IMR-90 (cell line): ENCODE measurements around the gene HDAC7. TPM values are rescaled to one million over a fixed set of nuclear protein-coding genes. Genes with fewer than 3 reads are reported as not detected.

Experiments
- ATAC-seq: fragments of 200-7000 bp; cut with Tn5 transposase; 2 replicates; pipeline ENCODE4 v1.9.1; 2020; ENCODE audit warnings: low read depth, mild to moderate bottlenecking, moderate library complexity
- BruUV-seq: library from RNA; stranded (reverse); fragments of 400-500 nt; replicated peaks from 2 replicates; lab custom pipeline; 2021; lab: Mats Ljungman, UMichigan
- CTCF ChIA-PET: fragments of 300-600 bp; formaldehyde crosslinking; extraction: SDS; loops from one replicate; lab custom pipeline; 2021; ENCODE audit warnings: antibody characterized with exemption; lab: Yijun Ruan, JAX
- POLR2A ChIA-PET: fragments of 300-600 bp; sonication (Branson Sonifier 250); formaldehyde crosslinking; loops from one replicate; lab custom pipeline; 2022; ENCODE audit warnings: antibody characterized with exemption; ENCODE audit not compliant: unreplicated experiment; lab: Charles Lee
- DNase-seq: peaks from one replicate; pipeline ENCODE4 v3.0.0; 2013
- H2AFZ ChIP-seq: replicated peaks from 2 replicates; pipeline ENCODE3; 2013; ENCODE audit warnings: low read length, mild to moderate bottlenecking; ENCODE audit not compliant: poor library complexity
- H2AK5ac ChIP-seq: 2 replicates; pipeline ENCODE4 v1.6.1; 2013; ENCODE audit warnings: low read depth, low read length, inconsistent platforms
- H2AK9ac ChIP-seq: replicated peaks from 2 replicates; pipeline ENCODE3; 2013; ENCODE audit warnings: mild to moderate bottlenecking, low read depth, low read length, moderate library complexity; ENCODE audit not compliant: poor library complexity
- H2BK120ac ChIP-seq: 2 replicates; pipeline ENCODE4 v1.6.1; 2013; ENCODE audit warnings: low read depth, low read length, inconsistent platforms
- H2BK15ac ChIP-seq: 3 replicates; pipeline ENCODE4 v1.6.1; 2013; ENCODE audit warnings: low read depth, low read length, inconsistent platforms
- H2BK20ac ChIP-seq: 2 replicates; pipeline ENCODE4 v1.6.1; 2013; ENCODE audit warnings: low read depth, mild to moderate bottlenecking, inconsistent platforms, low read length, moderate library complexity
- H2BK5ac ChIP-seq: 2 replicates; pipeline ENCODE4 v1.6.1; 2013; ENCODE audit warnings: mild to moderate bottlenecking, low read depth, low read length, inconsistent platforms; ENCODE audit not compliant: poor library complexity, severe bottlenecking
- H3K14ac ChIP-seq: replicated peaks from 2 replicates; pipeline ENCODE4 v1.6.1; 2013; ENCODE audit warnings: low read depth, low read length, inconsistent platforms
- H3K18ac ChIP-seq: 2 replicates; pipeline ENCODE4 v1.6.1; 2013; ENCODE audit warnings: low read depth, low read length, control low read depth
- H3K23ac ChIP-seq: 2 replicates; pipeline ENCODE4 v1.6.1; 2013; ENCODE audit warnings: low read depth, low read length, inconsistent platforms
- H3K27ac ChIP-seq: 2 replicates; pipeline ENCODE4 v1.5.1; 2013; ENCODE audit warnings: mild to moderate bottlenecking, control low read depth, low read length; ENCODE audit not compliant: insufficient read depth
- H3K27me3 ChIP-seq: 2 replicates; pipeline ENCODE4 v1.6.1; 2013; ENCODE audit warnings: low read length; ENCODE audit not compliant: control insufficient read depth, insufficient read depth
- H3K36me3 ChIP-seq: 2 replicates; pipeline ENCODE4 v1.6.1; 2013; ENCODE audit warnings: low read length, mixed read lengths; ENCODE audit not compliant: control insufficient read depth, insufficient read depth
- H3K4ac ChIP-seq: 2 replicates; pipeline ENCODE4 v1.6.1; 2013; ENCODE audit warnings: low read depth, low read length, inconsistent platforms
- H3K4me1 ChIP-seq: 2 replicates; pipeline ENCODE4 v1.6.1; 2013; ENCODE audit warnings: low read length, mixed read lengths; ENCODE audit not compliant: control insufficient read depth, insufficient read depth
- H3K4me2 ChIP-seq: 2 replicates; pipeline ENCODE4 v1.6.1; 2013; ENCODE audit warnings: low read depth, mild to moderate bottlenecking, control low read depth, low read length, moderate library complexity
- H3K4me3 ChIP-seq: 2 replicates; pipeline ENCODE4 v1.5.1; 2013; ENCODE audit warnings: low read depth, mild to moderate bottlenecking, control low read depth, low read length, moderate library complexity; ENCODE audit not compliant: insufficient read depth
- H3K56ac ChIP-seq: 2 replicates; pipeline ENCODE4 v1.6.1; 2013; ENCODE audit warnings: low read length, inconsistent platforms; ENCODE audit not compliant: insufficient read depth; ENCODE audit errors: extremely low read depth
- H3K79me1 ChIP-seq, 2 experiments: 2 replicates each; pipeline ENCODE4 v1.6.1; 2013; ENCODE audit warnings: low read length in 2 of 2, inconsistent platforms in 1 of 2, low read depth in 1 of 2
- H3K9ac ChIP-seq: 2 replicates; pipeline ENCODE4 v1.6.1; 2013; ENCODE audit warnings: low read depth, low read length, control low read depth
- H3K9me1 ChIP-seq: 2 replicates; pipeline ENCODE4 v1.6.1; 2013; ENCODE audit warnings: low read length, inconsistent platforms; ENCODE audit not compliant: insufficient read depth
- H3K9me3 ChIP-seq: 2 replicates; pipeline ENCODE4 v1.6.1; 2013; ENCODE audit warnings: low read length; ENCODE audit not compliant: control insufficient read depth, insufficient read depth
- H4K20me1 ChIP-seq: 2 replicates; pipeline ENCODE4 v1.6.1; 2013; ENCODE audit warnings: low read length, inconsistent platforms; ENCODE audit not compliant: insufficient read depth
- H4K5ac ChIP-seq: 2 replicates; pipeline ENCODE4 v1.6.1; 2013; ENCODE audit warnings: mild to moderate bottlenecking, low read depth, low read length, control low read depth
- H4K8ac ChIP-seq, 2 experiments: 2 replicates each; pipeline ENCODE4 v1.6.1; 2013; ENCODE audit warnings: low read depth in 2 of 2, low read length in 2 of 2, control low read depth in 1 of 2, inconsistent platforms in 1 of 2
- H4K91ac ChIP-seq: 2 replicates; pipeline ENCODE4 v1.6.1; 2013; ENCODE audit warnings: low read depth, low read length, inconsistent platforms; ENCODE audit not compliant: insufficient read depth
- BHLHE40 ChIP-seq: fragments of 150-350 bp; IDR thresholded peaks from 2 replicates; pipeline ENCODE4 v1.6.1; 2016; ENCODE audit warnings: mild to moderate bottlenecking, low read depth, low read length
- CHD1 ChIP-seq: IDR thresholded peaks from 2 replicates; pipeline ENCODE4 v1.6.1; 2012; ENCODE audit warnings: low read depth, low read length, improper control_type of control experiment
- FOS ChIP-seq: fragments of 150-350 bp; IDR thresholded peaks from 2 replicates; pipeline ENCODE4 v1.6.1; 2016; ENCODE audit warnings: low read depth, low read length
- MAFK ChIP-seq: IDR thresholded peaks from 2 replicates; pipeline ENCODE4 v1.6.1; 2012; ENCODE audit warnings: low read depth, low read length, improper control_type of control experiment
- MAZ ChIP-seq: IDR thresholded peaks from 2 replicates; pipeline ENCODE4 v1.6.1; 2012; ENCODE audit warnings: low read depth, mild to moderate bottlenecking, low read length, improper control_type of control experiment, moderate library complexity, borderline replicate concordance
- MXI1 ChIP-seq: IDR thresholded peaks from 2 replicates; pipeline ENCODE4 v1.6.1; 2012; ENCODE audit warnings: low read depth, mild to moderate bottlenecking, low read length, moderate library complexity, borderline replicate concordance
- NFE2L2 ChIP-seq: fragments of 150-350 bp; IDR thresholded peaks from 2 replicates; pipeline ENCODE4 v1.6.1; 2016; ENCODE audit warnings: low read depth, mild to moderate bottlenecking, low read length
- POLR2A ChIP-seq: IDR thresholded peaks from 2 replicates; pipeline ENCODE4 v1.6.1; 2012; ENCODE audit warnings: mild to moderate bottlenecking, low read depth, low read length
- RAD21 ChIP-seq: IDR thresholded peaks from 2 replicates; pipeline ENCODE4 v1.6.1; 2012; ENCODE audit warnings: low read length, improper control_type of control experiment
- RCOR1 ChIP-seq: IDR thresholded peaks from 2 replicates; pipeline ENCODE4 v1.6.1; 2012; ENCODE audit warnings: mild to moderate bottlenecking, low read length, improper control_type of control experiment; ENCODE audit not compliant: insufficient replicate concordance
- RFX5 ChIP-seq: IDR thresholded peaks from 2 replicates; pipeline ENCODE4 v1.8.0; 2012; ENCODE audit warnings: low read depth, mild to moderate bottlenecking, low read length, moderate library complexity
- SMC3 ChIP-seq: fragments of 150-350 bp; IDR thresholded peaks from 2 replicates; pipeline ENCODE4 v1.6.1; 2016; ENCODE audit warnings: low read depth, mild to moderate bottlenecking, antibody characterized with exemption, low read length, moderate library complexity
- WGBS, 2 experiments: methylation state at CpG; one replicate each; pipeline versions ENCODE4 v1.1.5 to v1.1.7; 2013; ENCODE audit warnings: missing lambda C conversion rate in 2 of 2; ENCODE audit not compliant: insufficient read length in 1 of 2; ENCODE audit errors: extremely low coverage in 2 of 2; 5-methylcytosine and 5-hydroxymethylcytosine counted together
- dilution Hi-C: fragments of 300-500 bp; cut with HindIII; formaldehyde crosslinking; loops from one replicate; pipeline ENCODE4 v1.14.3; 2018; ENCODE audit warnings: low sequenced_read_pairs; ENCODE audit not compliant: unreplicated experiment
- in situ Hi-C: fragments of 300-500 bp; cut with MboI; formaldehyde crosslinking; loops from 3 replicates; pipeline ENCODE4 v1.14.3; 2019; ENCODE audit warnings: low sequenced_read_pairs, inconsistent platforms, mixed read lengths
- intact Hi-C: fragments of 100-400 bp; cut with micrococcal nuclease; formaldehyde crosslinking; loops from 2 replicates; pipeline ENCODE4 v1.10.0; 2022
- polyA plus RNA-seq, 3 experiments: library from polyadenylated mRNA; depleted of rRNA; stranded (reverse); fragments of >200 nt; gene quantifications; 2 replicates each; pipeline ENCODE4 v1.2.3, GENCODE V29; 2012; ENCODE audit warnings: low replicate concordance in 1 of 3
- total RNA-seq: library from RNA; depleted of rRNA; stranded (reverse); fragments of >200 nt; gene quantifications from 2 replicates; pipeline ENCODE4 v1.2.3, GENCODE V29; 2012
- TF ChIP-seq, protein P1 (sequence below): conservative IDR thresholded peaks from 2 replicates; pipeline ENCODE4 v1.5.1; 2012; ENCODE audit warnings: mild to moderate bottlenecking, low read depth, low read length, improper control_type of control experiment
- TF ChIP-seq, protein P2 (sequence below): fragments of 150-350 bp; IDR thresholded peaks from 2 replicates; pipeline ENCODE4 v1.6.1; 2016; ENCODE audit warnings: low read depth, mild to moderate bottlenecking, low read length, moderate library complexity, borderline replicate concordance

HDAC7 gene
- total and polyA plus RNA-seq, 2 of the 4 experiments (the other 2 are of a cell fraction): 10.4 to 64.7 TPM

GRCh38 chr12:47785887-47786661 lies 33.6 kb downstream of the HDAC7 start:
- H2BK5ac ChIP-seq: no peak overlapping the region
- H2BK20ac ChIP-seq: no peak overlapping the region
- peaks cover 0 to 20% of the 10 kb centered on the region in 2 experiments for H3K79me1 ChIP-seq
- CTCF ChIA-PET: no interaction called here
- H2BK15ac ChIP-seq: no peak overlapping the region
- in situ Hi-C loops: loop anchor here (5.0 kb wide), 1 partner anchor 41 kb away; no protein-coding TSS in a partner anchor
- TF ChIP-seq NFE2L2 (no peak), RCOR1 (no peak), BHLHE40 (no peak), POLR2A (no peak), SMC3 (no peak), RFX5 (no peak), FOS (no peak), MAZ (no peak), MXI1 (no peak), CHD1 (no peak), RAD21 (no peak), MAFK (no peak)
- TF ChIP-seq, protein P1, sequence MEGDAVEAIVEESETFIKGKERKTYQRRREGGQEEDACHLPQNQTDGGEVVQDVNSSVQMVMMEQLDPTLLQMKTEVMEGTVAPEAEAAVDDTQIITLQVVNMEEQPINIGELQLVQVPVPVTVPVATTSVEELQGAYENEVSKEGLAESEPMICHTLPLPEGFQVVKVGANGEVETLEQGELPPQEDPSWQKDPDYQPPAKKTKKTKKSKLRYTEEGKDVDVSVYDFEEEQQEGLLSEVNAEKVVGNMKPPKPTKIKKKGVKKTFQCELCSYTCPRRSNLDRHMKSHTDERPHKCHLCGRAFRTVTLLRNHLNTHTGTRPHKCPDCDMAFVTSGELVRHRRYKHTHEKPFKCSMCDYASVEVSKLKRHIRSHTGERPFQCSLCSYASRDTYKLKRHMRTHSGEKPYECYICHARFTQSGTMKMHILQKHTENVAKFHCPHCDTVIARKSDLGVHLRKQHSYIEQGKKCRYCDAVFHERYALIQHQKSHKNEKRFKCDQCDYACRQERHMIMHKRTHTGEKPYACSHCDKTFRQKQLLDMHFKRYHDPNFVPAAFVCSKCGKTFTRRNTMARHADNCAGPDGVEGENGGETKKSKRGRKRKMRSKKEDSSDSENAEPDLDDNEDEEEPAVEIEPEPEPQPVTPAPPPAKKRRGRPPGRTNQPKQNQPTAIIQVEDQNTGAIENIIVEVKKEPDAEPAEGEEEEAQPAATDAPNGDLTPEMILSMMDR: no peak
- TF ChIP-seq, protein P2, sequence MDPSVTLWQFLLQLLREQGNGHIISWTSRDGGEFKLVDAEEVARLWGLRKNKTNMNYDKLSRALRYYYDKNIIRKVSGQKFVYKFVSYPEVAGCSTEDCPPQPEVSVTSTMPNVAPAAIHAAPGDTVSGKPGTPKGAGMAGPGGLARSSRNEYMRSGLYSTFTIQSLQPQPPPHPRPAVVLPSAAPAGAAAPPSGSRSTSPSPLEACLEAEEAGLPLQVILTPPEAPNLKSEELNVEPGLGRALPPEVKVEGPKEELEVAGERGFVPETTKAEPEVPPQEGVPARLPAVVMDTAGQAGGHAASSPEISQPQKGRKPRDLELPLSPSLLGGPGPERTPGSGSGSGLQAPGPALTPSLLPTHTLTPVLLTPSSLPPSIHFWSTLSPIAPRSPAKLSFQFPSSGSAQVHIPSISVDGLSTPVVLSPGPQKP: no peak
- H3K9ac ChIP-seq: no peak overlapping the region
- BruUV-seq: no TSS peak
- dilution Hi-C loops: loop anchor here (10.0 kb wide), 1 partner anchor 59 kb away; no protein-coding TSS in a partner anchor
- H3K27ac ChIP-seq: no peak overlapping the region
- peaks cover 83% of the 10 kb centered on the region for H3K36me3 ChIP-seq
- no peak overlapping the region for H3K14ac ChIP-seq
- no peaks in the 10 kb centered on the region for H3K4me1 ChIP-seq
- H3K23ac ChIP-seq: no peak overlapping the region
- H3K4me2 ChIP-seq: no peak overlapping the region
- H3K9me1 ChIP-seq: no peaks in the 10 kb centered on the region
- no peak overlapping the region for H3K4me3 ChIP-seq
- ATAC-seq (no peak), DNase-seq (no peak)
- H3K4ac ChIP-seq: no peak overlapping the region
- no peak overlapping the region for H4K5ac ChIP-seq
- H3K27me3 ChIP-seq: no peaks in the 10 kb centered on the region
- no peaks in the 10 kb centered on the region for H3K9me3 ChIP-seq
- intact Hi-C loops: no loop called here
- H2BK120ac ChIP-seq: no peak overlapping the region
- no peak overlapping the region for H3K18ac ChIP-seq
- no peak overlapping the region for H4K8ac ChIP-seq
- no peak overlapping the region for H2AK5ac ChIP-seq
- no peak overlapping the region for H3K56ac ChIP-seq
- POLR2A ChIA-PET: no interaction called here
- peaks cover 15% of the 10 kb centered on the region; the same call in 1 of the 2 replicates for H4K20me1 ChIP-seq
- H4K91ac ChIP-seq: no peak overlapping the region
- 100% methylated on average over 6 of the region's 11 CpGs; no CpG with 5 or more reads in 1 of the 2 experiments for WGBS, 2 experiments
- H2AK9ac ChIP-seq: no peak overlapping the region
- H2AFZ ChIP-seq: no peak overlapping the region
